Stimulated activated CD4-positive, alpha-beta T cell treated with anti-CD3 and anti-CD28 coated beads, Interleukin-4, amount 100 ng/mL, for 24 hours (primary cell): ENCODE data around the gene SLC7A1.
A peak's percentile ranks its signal among the peaks of the same experiment; 100 is the strongest.

Source experiments
- DNase-seq: peaks from one replicate; pipeline ENCODE4 v3.0.0-alpha.2; 2020

SLC7A1 gene

GRCh38 chr13:29550430-29550988, 45.0 kb downstream of the SLC7A1 start:
- DNase-seq, result no peak

GRCh38 chr13:29548722-29549121, 46.8 kb downstream of the SLC7A1 start:
- DNase-seq, result no peak

GRCh38 chr13:29547153-29547552, 48.3 kb downstream of the SLC7A1 start:
- DNase-seq, result no peak

DNA sequence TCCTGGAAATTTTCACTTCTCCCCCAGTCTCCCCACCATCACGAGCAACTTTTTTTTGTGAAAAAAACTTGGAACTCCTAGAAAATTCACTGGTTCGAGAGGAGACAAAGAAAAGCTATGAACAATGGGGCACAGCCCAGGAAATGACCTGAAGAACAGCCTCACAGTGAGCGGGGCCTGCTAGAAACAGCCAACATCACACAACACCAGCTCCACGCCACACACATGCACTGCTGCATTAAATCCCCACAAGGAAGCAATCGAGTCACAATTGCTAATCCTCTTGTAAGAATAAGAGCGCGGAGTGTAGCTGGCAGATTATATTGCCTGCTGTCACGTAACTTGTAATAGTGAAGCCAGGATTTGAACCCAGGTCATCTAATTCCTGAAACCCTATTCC, 48.8 kb downstream of the SLC7A1 start:
- no peak for DNase-seq

- DNase-seq, result no peak
Observed at GRCh38 chr13:29545988-29546387, 49.5 kb downstream of the SLC7A1 start.

DNA sequence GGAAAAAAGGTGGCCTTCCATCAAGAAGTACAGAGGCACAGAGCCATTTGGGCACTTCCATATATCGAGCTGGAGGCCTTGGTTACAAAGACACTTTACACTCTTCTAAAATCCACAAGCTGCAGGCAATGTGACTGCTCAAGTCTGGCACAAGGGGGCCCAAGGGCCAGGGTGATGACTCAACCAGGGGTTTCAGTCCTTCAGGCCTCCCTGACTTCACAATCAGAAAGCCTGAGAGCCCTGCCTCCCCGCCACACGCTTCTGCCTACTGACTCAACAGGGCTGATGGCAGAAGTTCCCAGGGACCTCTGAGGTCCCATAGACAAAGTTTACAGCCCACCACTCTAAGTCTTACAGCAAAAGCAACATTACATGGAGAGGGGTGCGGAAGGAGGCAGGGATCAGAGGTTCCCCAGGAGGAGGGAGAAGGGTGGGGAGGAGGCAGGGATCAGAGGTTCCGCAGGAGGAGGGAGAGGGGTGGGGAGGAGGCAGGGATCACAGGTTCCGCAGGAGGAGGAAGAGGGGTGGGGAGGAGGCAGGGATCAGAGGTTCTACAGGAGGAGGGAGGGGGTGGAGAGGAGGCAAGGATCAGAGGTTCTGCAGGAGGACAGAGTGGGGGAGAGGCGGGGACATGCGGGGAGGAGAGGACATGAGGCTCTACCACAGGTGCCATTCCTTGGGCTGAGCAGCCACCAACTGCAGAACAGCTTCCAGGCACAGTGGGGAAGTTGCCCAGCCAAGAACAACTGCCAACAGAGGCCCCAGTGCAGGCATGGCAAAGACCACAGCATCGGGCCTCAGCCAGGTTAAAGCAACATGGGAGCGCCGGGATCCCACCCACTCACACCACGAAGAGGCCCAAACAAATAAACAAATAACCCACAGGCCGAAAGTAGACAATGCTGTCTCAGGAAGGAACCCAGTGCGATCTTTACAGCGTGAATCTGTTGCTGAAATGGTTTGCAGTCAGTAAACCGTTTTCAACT, 52.0 kb downstream of the SLC7A1 start:
- peak; percentile 59 for DNase-seq

DNA sequence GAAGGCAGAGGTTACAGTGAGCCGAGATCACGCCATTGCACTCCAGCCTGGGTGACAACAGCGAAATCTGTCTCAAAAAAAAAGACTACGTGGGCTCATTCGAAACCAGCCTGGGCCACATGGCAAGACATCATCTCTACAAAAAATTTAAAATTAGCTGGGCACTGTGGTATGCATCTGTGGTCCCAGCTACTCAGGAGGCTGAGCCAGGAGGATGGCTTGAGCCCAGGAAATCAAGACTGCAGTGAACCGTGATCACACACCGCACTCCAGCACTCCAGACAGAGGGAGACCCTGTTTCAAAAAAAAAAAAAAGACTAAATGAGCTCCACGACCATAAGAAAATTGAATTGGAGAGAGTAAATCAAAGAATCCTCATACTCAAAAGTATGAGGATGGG, 53.1 kb downstream of the SLC7A1 start:
- DNase-seq, result no peak

- no peak for DNase-seq
Observed at GRCh38 chr13:29541400-29541799, 54.1 kb downstream of the SLC7A1 start.

GRCh38 chr13:29540799-29541198, 54.7 kb downstream of the SLC7A1 start:
- no peak for DNase-seq

GRCh38 chr13:29540334-29540733, 55.2 kb downstream of the SLC7A1 start:
- no peak for DNase-seq

GRCh38 chr13:29539856-29540255, 55.6 kb downstream of the SLC7A1 start:
- DNase-seq, result no peak

GRCh38 chr13:29538652-29539040, 56.8 kb downstream of the SLC7A1 start:
- DNase-seq, result no peak

DNA sequence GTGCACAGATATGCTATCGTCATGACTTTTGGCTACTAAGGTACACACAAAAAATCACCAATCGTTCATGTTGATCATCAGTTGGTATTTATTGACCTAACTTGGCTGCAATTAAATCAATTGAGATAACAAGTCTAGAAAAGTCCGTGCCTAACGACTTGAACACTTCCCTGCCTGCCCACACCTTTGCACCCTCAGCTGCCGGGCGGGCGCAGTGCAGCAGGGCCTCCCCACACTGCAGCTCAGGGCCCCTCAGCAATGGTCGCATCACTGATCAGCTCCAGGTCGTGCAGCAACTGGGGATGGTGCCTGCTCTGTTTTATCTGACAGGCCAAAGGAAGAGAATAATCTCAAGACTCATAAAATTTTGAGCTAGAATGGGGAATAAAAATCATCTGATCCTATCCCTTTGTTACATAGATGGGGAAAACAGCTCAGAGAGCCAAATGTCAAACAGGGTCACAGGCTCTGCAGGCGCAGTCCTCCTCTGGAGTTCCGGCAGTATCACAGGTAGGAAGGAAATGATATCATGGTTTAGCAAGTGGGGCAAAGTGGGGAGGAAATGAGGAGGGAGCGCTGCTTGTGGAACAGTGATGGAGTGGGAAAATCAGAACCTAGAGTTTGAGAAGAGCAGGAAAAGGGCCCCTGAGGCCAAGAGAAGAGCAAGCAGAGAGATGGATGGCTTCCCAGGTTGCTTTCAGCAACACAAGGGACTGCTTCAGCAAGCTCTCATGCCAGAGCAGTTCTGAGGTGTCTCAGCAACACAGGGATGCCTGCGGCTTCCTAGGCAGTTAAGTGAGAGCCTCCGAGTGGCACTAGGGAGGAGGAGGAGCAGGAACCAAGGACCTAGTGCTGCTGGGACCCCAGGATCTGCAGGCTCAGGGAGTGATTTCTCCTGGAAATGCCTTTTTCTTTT, 57.5 kb downstream of the SLC7A1 start:
- DNase-seq, result no peak

GRCh38 chr13:29536853-29537252, 58.6 kb downstream of the SLC7A1 start:
- no peak for DNase-seq

DNA sequence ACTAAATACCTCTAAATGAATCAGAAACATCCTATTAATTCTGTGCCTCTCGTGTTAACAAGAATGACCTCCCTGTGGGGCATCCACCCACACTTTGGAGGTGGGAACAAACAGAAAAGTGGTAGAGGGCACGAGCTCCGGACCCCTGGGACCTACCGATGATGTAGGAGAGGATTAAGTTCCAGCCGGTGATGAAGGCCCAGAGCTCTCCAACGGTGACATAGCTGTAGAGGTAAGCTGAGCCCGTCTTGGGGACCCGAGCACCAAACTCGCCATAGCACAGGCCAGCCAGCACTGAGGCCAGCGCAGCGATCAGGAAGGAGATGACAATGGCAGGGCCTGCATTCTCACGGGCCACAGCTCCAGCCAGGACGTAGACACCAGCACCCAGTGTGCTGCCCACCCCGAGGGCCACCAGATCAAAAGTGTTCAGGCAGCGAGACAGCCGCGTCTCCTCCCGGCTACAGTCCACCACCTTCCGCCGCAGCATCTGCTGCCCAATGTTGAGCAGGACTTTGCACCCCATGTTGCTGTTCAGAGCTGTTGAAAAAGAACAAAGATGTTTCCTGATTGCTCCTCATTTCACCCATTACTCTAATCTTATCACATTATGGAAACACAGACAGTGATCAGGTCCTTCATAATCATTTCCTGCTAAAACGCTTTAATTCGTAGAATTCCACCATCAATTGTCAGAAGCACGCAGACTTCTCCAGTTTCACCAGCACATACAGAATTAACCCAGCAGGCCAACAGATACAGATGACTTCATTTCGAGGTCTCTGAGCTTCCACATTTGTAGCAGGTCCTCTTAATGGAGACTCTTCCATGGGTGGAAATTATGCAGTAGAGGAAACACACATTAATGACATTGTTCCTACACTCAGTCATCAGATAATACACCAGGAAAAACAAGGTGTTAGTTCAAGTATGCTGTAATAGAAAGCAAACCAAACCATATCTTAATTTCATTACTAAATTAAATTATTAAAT, 59.5 kb downstream of the SLC7A1 start:
- DNase-seq, result no peak

DNA sequence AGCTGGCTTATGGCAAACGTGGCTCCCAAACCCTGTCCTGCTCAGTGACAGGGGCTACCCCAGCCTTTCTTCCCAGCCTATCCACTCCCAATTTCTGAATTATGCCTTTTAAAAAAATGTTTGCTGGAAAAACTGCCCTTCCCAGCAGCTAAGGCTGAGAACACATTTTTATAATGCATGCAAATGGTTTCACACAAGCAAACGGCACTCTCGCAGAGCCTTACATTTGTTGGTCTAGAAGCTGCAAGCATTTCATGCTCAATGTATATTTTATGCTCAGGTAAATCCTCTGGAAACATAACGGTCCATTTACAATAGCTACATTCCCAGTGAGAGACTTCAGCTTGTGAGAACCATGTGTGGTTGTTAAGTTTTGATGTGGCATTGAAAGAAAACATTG, 61.4 kb downstream of the SLC7A1 start:
- DNase-seq, result no peak

DNA sequence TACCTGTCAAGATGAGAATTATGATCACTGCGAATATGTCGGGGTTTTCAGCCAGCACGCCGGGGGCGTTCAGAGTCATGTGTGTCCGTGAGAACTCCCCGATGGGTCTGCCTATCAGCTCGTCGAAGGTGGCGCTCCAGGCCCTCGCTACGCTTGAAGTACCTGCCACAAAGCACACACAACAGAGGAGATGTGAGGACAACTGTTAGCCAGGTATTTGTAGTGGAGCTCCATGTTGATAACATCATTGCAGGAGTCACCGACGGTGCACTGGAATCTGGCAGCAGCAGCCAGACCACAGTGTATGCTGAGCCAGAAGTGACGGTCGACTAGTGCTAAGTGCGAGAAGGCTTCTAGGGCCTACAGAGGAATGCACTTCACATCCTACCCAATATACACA, 62.7 kb downstream of the SLC7A1 start:
- no peak for DNase-seq

DNA sequence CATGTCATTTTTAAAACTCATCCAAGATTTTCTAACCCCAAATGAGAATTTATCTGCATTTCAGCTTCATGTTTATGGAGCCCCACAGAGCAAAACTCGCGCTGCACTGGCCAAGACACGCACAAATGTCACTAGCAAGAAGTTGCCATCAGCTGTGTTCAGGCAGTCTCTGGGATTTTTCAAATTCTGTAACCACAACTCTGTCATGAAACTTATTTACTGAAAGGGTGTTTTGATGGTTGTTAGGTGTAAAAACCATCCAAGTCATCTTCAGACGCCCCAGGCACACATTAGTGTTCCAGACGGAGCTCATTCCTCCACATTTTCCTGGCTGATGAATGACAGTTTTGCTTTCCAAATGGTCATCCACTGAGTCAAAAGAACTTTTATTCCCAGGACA, 63.4 kb downstream of the SLC7A1 start:
- no peak for DNase-seq

- DNase-seq, result no peak
Observed at GRCh38 chr13:29530901-29531300, 64.6 kb downstream of the SLC7A1 start.

DNA sequence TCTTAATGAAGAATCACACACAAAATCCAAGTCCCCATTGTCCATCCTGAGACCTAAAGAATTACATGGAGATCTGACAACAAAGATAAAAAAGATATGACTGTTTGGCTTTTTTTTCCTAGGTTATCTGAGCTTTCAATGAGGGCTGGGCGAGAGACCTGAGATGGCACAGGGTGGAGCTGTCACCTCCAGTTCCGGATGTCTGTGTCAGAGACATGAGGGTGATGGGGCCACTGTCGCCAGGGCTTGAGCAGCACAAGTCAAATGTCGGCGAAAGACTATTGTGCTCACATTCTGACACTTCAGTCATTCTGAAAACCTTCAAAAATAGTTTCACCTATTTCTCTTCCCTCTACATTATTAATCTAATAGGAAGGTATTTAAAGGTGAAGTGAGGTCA, 65.7 kb downstream of the SLC7A1 start:
- DNase-seq, result no peak

DNA sequence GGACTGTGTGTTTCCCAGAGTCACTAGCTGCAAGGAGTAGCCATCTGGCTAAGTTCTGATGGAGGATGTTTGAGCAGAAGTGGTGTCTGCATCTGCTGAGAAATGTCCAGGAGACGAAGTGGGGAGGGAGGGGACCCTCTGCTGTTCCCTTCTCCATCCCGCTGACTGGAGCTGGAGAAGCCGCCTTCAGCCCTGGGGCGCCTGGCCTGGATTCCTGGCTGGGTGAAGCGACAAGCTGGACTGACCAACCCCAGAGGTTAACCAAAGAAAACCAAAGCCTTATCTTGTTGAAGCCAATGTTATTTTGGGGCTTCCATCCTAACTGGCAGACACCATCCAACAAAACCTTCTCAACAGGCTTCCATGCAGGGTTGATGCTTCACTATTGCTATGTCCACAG, 67.6 kb downstream of the SLC7A1 start:
- no peak for DNase-seq

GRCh38 chr13:29527511-29527910, 68.0 kb downstream of the SLC7A1 start:
- no peak for DNase-seq
